K562 (cell line): ENCODE data around the gene MDP1. TPM values are rescaled to one million over a fixed set of nuclear protein-coding genes. Genes with fewer than 3 reads are reported as not detected.
A peak's percentile ranks its signal among the peaks of the same experiment; 100 is the strongest.

Experiments used
- ATAC-seq: fragments of 200-7000 bp; cut with Tn5 transposase; 3 replicates; pipeline ENCODE4 v1.9.1; 2020; ENCODE audit warnings: moderate library complexity
- BruUV-seq: library from RNA; stranded (reverse); fragments of 400-500 nt; replicated peaks from 2 replicates; lab custom pipeline; 2021; lab: Mats Ljungman, UMichigan
- CTCF ChIA-PET: fragments of 300-600 bp; formaldehyde crosslinking; extraction: SDS; loops from one replicate; lab custom pipeline; 2021; ENCODE audit warnings: low intra/inter-chr PET ratio; lab: Yijun Ruan, JAX
- POLR2A ChIA-PET: fragments of 300-600, 350-650 bp; sonication (Branson Sonifier 250); formaldehyde crosslinking; extraction: SDS; loops from one replicate; lab custom pipeline; 2021; ENCODE audit warnings: antibody characterized with exemption, inconsistent platforms; lab: Yijun Ruan, JAX
- DNase-seq, 4 experiments: peaks; one replicate each; pipeline versions ENCODE4 v3.0.0 to v3.0.0-alpha.2; 2011 to 2018; ENCODE audit warnings: low spot score in 3 of 4, mixed read lengths in 3 of 4; ENCODE audit errors: extremely low read depth in 1 of 4
- FAIRE-seq: peaks from 2 replicates; lab custom pipeline; 2011; peaks lifted over from hg19 to GRCh38; lab: Jason Lieb, UNC
- H2AFZ ChIP-seq: 2 replicates; pipeline ENCODE4 v1.6.0; 2011; ENCODE audit warnings: low read depth, low read length, control low read depth, inconsistent platforms
- H3K27ac ChIP-seq: fragments of 200-600 bp; 3 replicates; pipeline ENCODE4 v1.8.0; 2011; ENCODE audit warnings: low read depth, mild to moderate bottlenecking, control low read depth, inconsistent platforms, low read length, moderate library complexity, mixed read lengths; ENCODE audit errors: extremely low read depth
- H3K27me3 ChIP-seq, 2 experiments: fragments of 300-600 bp in 1 of 2; 2 replicates in 1 of 2; 3 replicates in 1 of 2; pipeline versions ENCODE4 v1.6.0 to v1.8.0; 2011; ENCODE audit warnings: inconsistent platforms in 2 of 2, low read length in 2 of 2, mild to moderate bottlenecking in 1 of 2, mixed read lengths in 1 of 2, moderate library complexity in 1 of 2; ENCODE audit not compliant: control insufficient read depth in 2 of 2, insufficient read depth in 2 of 2
- H3K36me3 ChIP-seq: fragments of 300-600 bp; 3 replicates; pipeline ENCODE4 v1.8.0; 2011; ENCODE audit warnings: mild to moderate bottlenecking, low read length, inconsistent platforms; ENCODE audit not compliant: control insufficient read depth, insufficient read depth
- H3K4me1 ChIP-seq, 2 experiments: fragments of 200-600 bp in 1 of 2; replicated peaks in 1 of 2; 2 replicates in 1 of 2; 3 replicates in 1 of 2; pipeline versions ENCODE4 v1.5.1 to v1.8.0; 2011; ENCODE audit warnings: inconsistent platforms in 2 of 2, low read length in 2 of 2, mild to moderate bottlenecking in 1 of 2, mixed read lengths in 1 of 2, moderate library complexity in 1 of 2; ENCODE audit not compliant: control insufficient read depth in 2 of 2, insufficient read depth in 2 of 2
- H3K4me2 ChIP-seq: 2 replicates; pipeline ENCODE4 v1.6.1; 2011; ENCODE audit warnings: low read length, control low read depth, inconsistent platforms, mixed read lengths; ENCODE audit not compliant: insufficient read depth
- H3K4me3 ChIP-seq: fragments of 200-600 bp; sonication (generic), shearing (Covaris generic); 2 replicates; pipeline ENCODE4 v1.5.1; 2016; ENCODE audit warnings: control low read depth, inconsistent platforms
- H3K79me2 ChIP-seq: fragments of 200-600 bp; 3 replicates; pipeline ENCODE4 v1.8.0; 2011; ENCODE audit warnings: low read length, inconsistent platforms; ENCODE audit not compliant: control insufficient read depth, insufficient read depth
- H3K9ac ChIP-seq, 2 experiments: 2 replicates each; pipeline versions ENCODE4 v1.6.0 to v1.6.1; 2011; ENCODE audit warnings: low read depth in 2 of 2, low read length in 2 of 2, control low read depth in 1 of 2, inconsistent platforms in 1 of 2, mild to moderate bottlenecking in 1 of 2, mixed read lengths in 1 of 2; ENCODE audit not compliant: insufficient read depth in 1 of 2
- H3K9me1 ChIP-seq: one replicate; pipeline ENCODE4 v1.6.0; 2011; ENCODE audit warnings: inconsistent platforms, mild to moderate bottlenecking, low read length, moderate library complexity; ENCODE audit not compliant: control insufficient read depth, insufficient read depth
- H3K9me3 ChIP-seq: replicated peaks from 2 replicates; pipeline ENCODE4 v1.5.1; 2011; ENCODE audit warnings: low read depth, low read length, inconsistent platforms; ENCODE audit not compliant: control insufficient read depth, insufficient read depth
- H4K20me1 ChIP-seq: replicated peaks from 2 replicates; pipeline ENCODE4 v1.6.1; 2011; ENCODE audit warnings: low read length, inconsistent platforms, mixed read lengths; ENCODE audit not compliant: control insufficient read depth, insufficient read depth
- BCLAF1 ChIP-seq, 2 experiments: fragments of 450-650 bp in 1 of 2; IDR thresholded peaks; 2 replicates each; pipeline ENCODE4 v1.6.1; 2011 to 2017; ENCODE audit warnings: low read depth in 2 of 2, antibody characterized with exemption in 1 of 2, borderline replicate concordance in 1 of 2, low read length in 1 of 2, mild to moderate bottlenecking in 1 of 2, mixed read lengths in 1 of 2; ENCODE audit not compliant: control insufficient read depth in 1 of 2
- C11orf30 ChIP-seq: fragments of 450-650 bp; IDR thresholded peaks from 2 replicates; pipeline ENCODE4 v1.6.1; 2016; ENCODE audit warnings: low read depth, mild to moderate bottlenecking
- TAF1 ChIP-seq: IDR thresholded peaks from 2 replicates; pipeline ENCODE4 v1.6.1; 2011; ENCODE audit warnings: mild to moderate bottlenecking, low read length, moderate library complexity; ENCODE audit not compliant: insufficient read depth, control insufficient read depth, severe bottlenecking; ENCODE audit errors: extremely low read depth
- ZFX ChIP-seq: sonication (generic); formaldehyde crosslinking; IDR thresholded peaks from 2 replicates; pipeline ENCODE4 v1.8.0; 2022; ENCODE audit warnings: mild to moderate bottlenecking, missing genetic modification reagents, moderate library complexity
- ZNF778 ChIP-seq: fragments of 450-650 bp; formaldehyde crosslinking; IDR thresholded peaks from 2 replicates; pipeline ENCODE4 v1.4.0; 2020; ENCODE audit warnings: mild to moderate bottlenecking, moderate library complexity
- ZNF785 ChIP-seq: fragments of 250-450 bp; sonication (Bioruptor Pico); IDR thresholded peaks from 2 replicates; pipeline ENCODE4 v1.4.0; 2020; ENCODE audit warnings: mild to moderate bottlenecking
- WGBS: fragments of 100-300 bp; shearing (Covaris generic); methylation state at CpG from one replicate; pipeline ENCODE4 v1.1.6; 2016; ENCODE audit warnings: low coverage, mixed read lengths; ENCODE audit not compliant: insufficient coverage; ENCODE audit errors: missing lambda C conversion rate; 5-methylcytosine and 5-hydroxymethylcytosine counted together
- in situ Hi-C: fragments of 300-500 bp; cut with MboI; formaldehyde crosslinking; loops from 4 replicates; pipeline ENCODE4 v1.15.0; 2018; ENCODE audit warnings: inconsistent platforms, mixed read lengths
- intact Hi-C: fragments of 100-400 bp; cut with micrococcal nuclease; formaldehyde crosslinking; loops from 2 replicates; pipeline ENCODE4 v1.14.2; 2022
- polyA plus RNA-seq, 8 experiments: library from polyadenylated mRNA; depleted of rRNA in 4 of 8; stranded (reverse) in 5 of 8; unstranded in 3 of 8; fragments of >200 nt; fragmentation: Nextera tagmentation in 2 of 8; fragmentation: Illumina TruSeq in 1 of 8; extraction: Ambion mirVana in 2 of 8; extraction: Trizol in 1 of 8; gene quantifications; 2 replicates each; pipeline versions ENCODE4 v1.2.1 to v1.2.3, GENCODE V29; 2011 to 2014; ENCODE audit warnings: inconsistent platforms in 1 of 8, missing spikeins in 1 of 8
- total RNA-seq, 7 experiments: library from RNA; depleted of rRNA in 6 of 7; stranded (reverse); fragments of >200 nt in 6 of 7; fragmentation: Illumina TruSeq in 2 of 7; extraction: Trizol in 2 of 7; gene quantifications; 2 replicates each; pipeline versions ENCODE4 v1.2.1 to v1.2.3, GENCODE V29; 2011 to 2021; ENCODE audit warnings: low replicate concordance in 1 of 7

The MDP1 gene
- total and polyA plus RNA-seq, 9 of the 15 experiments (the other 6 are each of a cell fraction or from before 2014, with no cell fraction given) = 2.7 to 29.6 (median 11.0) TPM

GRCh38 chr14:24179961-24180796 lies 35.7 kb downstream of the MDP1 start:
- in situ Hi-C loops (no loop called here), intact Hi-C loops (no loop called here)
- Histone ChIP-seq H3K27me3 (no peaks in the 10 kb centered on the region), H3K4me2 (no peak overlapping the region), H3K79me2 (no peaks in the 10 kb centered on the region), H3K9ac (peak overlapping the region in 1 of 2 experiments; percentile 64; a peak in 1 of 4 replicates), H3K9me3 (no peaks in the 10 kb centered on the region), H3K9me1 (no peaks in the 10 kb centered on the region), H2AFZ (no peak overlapping the region), H4K20me1 (no peaks in the 10 kb centered on the region), H3K4me3 (no peak overlapping the region), H3K4me1 (no peaks in the 10 kb centered on the region; a peak in 2 of 5 replicates), H3K36me3 (peaks cover 65% of the 10 kb centered on the region; the same call in 2 of the 3 replicates), H3K27ac (no peak overlapping the region)
- ChIA-PET POLR2A (interaction anchor here (0.9 to 1.4 kb wide), 4 partner anchors 10 to 19 kb away, joined by 3 to 5 read pairs (median 4); partner anchors contain the start of genes IRF9 and TM9SF1), CTCF (no interaction called here)
- ATAC-seq (no peak; the same call in 2 of the 3 replicates), DNase-seq (no peak), FAIRE-seq (no peak)
- BruUV-seq = no TSS peak
- 84% methylated on average over 9 of the region's 18 CpGs for WGBS
- TF ChIP-seq ZFX = no peak
- TF ChIP-seq ZNF785 = no peak
- TF ChIP-seq BCLAF1 (IDR thresholded peaks at IDR 0.05; ENCODE audit: borderline replicate concordance in 1 of 2, control insufficient read depth in 1 of 2, low read depth in 2 of 2, low read length in 1 of 2) = no peak
- TF ChIP-seq TAF1 = no peak
- no peak for TF ChIP-seq C11orf30
- TF ChIP-seq ZNF778 (CRISPR knock-in tag) = no peak
